Measurements from ENCODE around the gene ZKSCAN4.

ZKSCAN4 gene

GRCh38 chr6:28266563-28266961, 14.5 kb upstream of the ZKSCAN4 start:
- in situ Hi-C loops (cut with MboI; ENCODE audit: low pct_unique_long_range_greater_than_20kb, low sequenced_read_pairs, unreplicated experiment): no loop called here
- DNase-seq (ENCODE audit: low spot score): no peak
- TF ChIP-seq, protein P1, sequence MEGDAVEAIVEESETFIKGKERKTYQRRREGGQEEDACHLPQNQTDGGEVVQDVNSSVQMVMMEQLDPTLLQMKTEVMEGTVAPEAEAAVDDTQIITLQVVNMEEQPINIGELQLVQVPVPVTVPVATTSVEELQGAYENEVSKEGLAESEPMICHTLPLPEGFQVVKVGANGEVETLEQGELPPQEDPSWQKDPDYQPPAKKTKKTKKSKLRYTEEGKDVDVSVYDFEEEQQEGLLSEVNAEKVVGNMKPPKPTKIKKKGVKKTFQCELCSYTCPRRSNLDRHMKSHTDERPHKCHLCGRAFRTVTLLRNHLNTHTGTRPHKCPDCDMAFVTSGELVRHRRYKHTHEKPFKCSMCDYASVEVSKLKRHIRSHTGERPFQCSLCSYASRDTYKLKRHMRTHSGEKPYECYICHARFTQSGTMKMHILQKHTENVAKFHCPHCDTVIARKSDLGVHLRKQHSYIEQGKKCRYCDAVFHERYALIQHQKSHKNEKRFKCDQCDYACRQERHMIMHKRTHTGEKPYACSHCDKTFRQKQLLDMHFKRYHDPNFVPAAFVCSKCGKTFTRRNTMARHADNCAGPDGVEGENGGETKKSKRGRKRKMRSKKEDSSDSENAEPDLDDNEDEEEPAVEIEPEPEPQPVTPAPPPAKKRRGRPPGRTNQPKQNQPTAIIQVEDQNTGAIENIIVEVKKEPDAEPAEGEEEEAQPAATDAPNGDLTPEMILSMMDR (IDR thresholded peaks at IDR 0.05; ENCODE audit: extremely low read depth, insufficient read depth, missing control alignments): no peak

- DNase-seq (ENCODE audit: low spot score): no peak
- in situ Hi-C loops (cut with MboI; ENCODE audit: low pct_unique_long_range_greater_than_20kb, low sequenced_read_pairs, unreplicated experiment): no loop called here
- TF ChIP-seq, protein P1 (IDR thresholded peaks at IDR 0.05; ENCODE audit: extremely low read depth, insufficient read depth, missing control alignments): no peak
These were observed 12.8 kb upstream of the ZKSCAN4 start for GRCh38 chr6:28264834-28265401.

- no peak for DNase-seq (ENCODE audit: low spot score)
- TF ChIP-seq, protein P1 (IDR thresholded peaks at IDR 0.05; ENCODE audit: extremely low read depth, insufficient read depth, missing control alignments): no peak
These were observed 11.9 kb upstream of the ZKSCAN4 start for GRCh38 chr6:28263922-28264321.

DNA sequence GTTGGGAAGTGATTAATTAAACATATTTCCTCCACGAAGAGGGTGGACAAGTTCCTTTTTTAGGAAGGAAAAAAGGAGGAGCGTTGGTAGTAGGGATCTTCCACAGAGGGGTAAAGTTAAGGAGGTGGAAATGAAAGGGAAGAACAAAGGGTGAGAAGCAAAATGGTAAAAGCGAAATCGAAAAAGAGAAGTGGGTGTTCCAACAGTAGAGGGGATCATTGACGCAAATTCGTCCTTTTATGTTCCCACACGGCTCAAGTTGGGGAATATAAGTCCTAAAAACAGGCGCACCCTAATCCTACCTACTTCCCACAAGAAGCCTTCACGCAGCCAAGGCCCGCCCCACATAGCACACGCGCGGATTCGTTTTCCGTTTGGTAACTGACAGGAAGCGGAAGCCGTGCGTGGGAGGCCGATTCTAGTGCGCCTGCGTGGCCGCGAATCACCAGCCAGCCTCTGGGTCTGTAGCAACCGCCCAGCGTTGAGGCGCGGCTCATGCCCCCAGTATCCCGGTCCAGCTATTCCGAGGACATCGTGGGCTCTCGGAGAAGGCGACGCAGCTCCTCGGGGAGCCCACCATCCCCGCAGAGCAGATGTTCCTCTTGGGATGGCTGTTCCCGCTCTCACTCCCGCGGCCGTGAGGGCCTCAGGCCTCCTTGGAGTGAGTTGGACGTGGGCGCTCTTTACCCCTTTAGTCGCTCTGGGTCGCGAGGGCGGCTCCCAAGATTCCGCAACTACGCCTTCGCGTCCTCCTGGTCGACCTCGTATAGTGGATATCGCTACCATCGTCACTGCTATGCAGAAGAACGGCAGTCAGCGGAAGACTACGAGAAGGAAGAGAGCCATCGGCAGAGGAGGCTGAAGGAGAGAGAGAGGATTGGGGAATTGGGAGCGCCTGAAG, 7.1 kb upstream of the ZKSCAN4 start, which contains the start of gene NKAPL:
Gene NKAPL, plus strand, starts transcription at position 421 of the 901 bp plus-strand sequence. Its CDS starts 75 bp downstream, at position 496.
- DNase-seq (ENCODE audit: low spot score): no peak
- in situ Hi-C loops (cut with MboI; ENCODE audit: low pct_unique_long_range_greater_than_20kb, low sequenced_read_pairs, unreplicated experiment): no loop called here
- TF ChIP-seq, protein P1 (IDR thresholded peaks at IDR 0.05; ENCODE audit: extremely low read depth, insufficient read depth, missing control alignments): no peak

More at GRCh38 chr6:28263922-28264321, 11.9 kb upstream of the ZKSCAN4 start:
- in situ Hi-C loops (cut with MboI; ENCODE audit: low pct_unique_long_range_greater_than_20kb, low sequenced_read_pairs, unreplicated experiment): no loop called here

- TF ChIP-seq, protein P1 (IDR thresholded peaks at IDR 0.05; ENCODE audit: extremely low read depth, insufficient read depth, missing control alignments): no peak
- in situ Hi-C loops (cut with MboI; ENCODE audit: low pct_unique_long_range_greater_than_20kb, low sequenced_read_pairs, unreplicated experiment): no loop called here
- no peak for DNase-seq (ENCODE audit: low spot score)
These were observed 5.0 kb upstream of the ZKSCAN4 start for GRCh38 chr6:28257042-28257441.

- DNase-seq (ENCODE audit: low spot score): no peak
- in situ Hi-C loops (cut with MboI; ENCODE audit: low pct_unique_long_range_greater_than_20kb, low sequenced_read_pairs, unreplicated experiment): no loop called here
- TF ChIP-seq, protein P1 (IDR thresholded peaks at IDR 0.05; ENCODE audit: extremely low read depth, insufficient read depth, missing control alignments): no peak
These were observed 2.1 kb upstream of the ZKSCAN4 start for GRCh38 chr6:28254121-28254519.

Data from GM13977 (cell line).